GM19239 (cell line): Measurements from ENCODE around the gene RAB3B.
"Not testable (repeated sequence)": the region's sequence is repeated elsewhere in the genome, so short reads cannot be mapped to it uniquely, and the experiment has no call there.

Source experiments
- DNase-seq: peaks from one replicate; pipeline ENCODE4 v3.0.0; 2011; ENCODE audit warnings: low spot score; ENCODE audit not compliant: insufficient read length
- FAIRE-seq: peaks from 2 replicates; lab custom pipeline; 2011; peaks lifted over from hg19 to GRCh38; lab: Jason Lieb, UNC

Gene RAB3B

DNA sequence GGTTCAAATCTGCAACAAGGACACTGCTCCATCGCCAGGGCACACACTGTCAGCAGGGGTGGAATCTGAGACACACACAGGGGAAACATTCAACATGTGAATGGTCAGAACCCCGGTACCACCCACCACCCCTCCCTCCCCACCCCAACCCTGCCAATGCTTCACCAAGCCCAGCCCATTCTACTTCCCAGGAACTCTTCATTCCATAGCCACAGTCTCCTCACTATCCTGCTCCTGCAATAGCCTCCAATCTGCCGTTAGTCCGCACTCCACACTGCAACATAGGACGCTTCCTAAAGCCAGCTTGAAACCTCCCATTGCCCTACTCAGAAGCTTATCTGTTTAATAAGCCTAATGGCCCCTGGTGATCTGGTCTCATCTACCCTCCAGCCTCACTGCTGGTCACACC is 7.5 kb upstream of the RAB3B start:
- DNase-seq (no peak), FAIRE-seq (no peak)

DNA sequence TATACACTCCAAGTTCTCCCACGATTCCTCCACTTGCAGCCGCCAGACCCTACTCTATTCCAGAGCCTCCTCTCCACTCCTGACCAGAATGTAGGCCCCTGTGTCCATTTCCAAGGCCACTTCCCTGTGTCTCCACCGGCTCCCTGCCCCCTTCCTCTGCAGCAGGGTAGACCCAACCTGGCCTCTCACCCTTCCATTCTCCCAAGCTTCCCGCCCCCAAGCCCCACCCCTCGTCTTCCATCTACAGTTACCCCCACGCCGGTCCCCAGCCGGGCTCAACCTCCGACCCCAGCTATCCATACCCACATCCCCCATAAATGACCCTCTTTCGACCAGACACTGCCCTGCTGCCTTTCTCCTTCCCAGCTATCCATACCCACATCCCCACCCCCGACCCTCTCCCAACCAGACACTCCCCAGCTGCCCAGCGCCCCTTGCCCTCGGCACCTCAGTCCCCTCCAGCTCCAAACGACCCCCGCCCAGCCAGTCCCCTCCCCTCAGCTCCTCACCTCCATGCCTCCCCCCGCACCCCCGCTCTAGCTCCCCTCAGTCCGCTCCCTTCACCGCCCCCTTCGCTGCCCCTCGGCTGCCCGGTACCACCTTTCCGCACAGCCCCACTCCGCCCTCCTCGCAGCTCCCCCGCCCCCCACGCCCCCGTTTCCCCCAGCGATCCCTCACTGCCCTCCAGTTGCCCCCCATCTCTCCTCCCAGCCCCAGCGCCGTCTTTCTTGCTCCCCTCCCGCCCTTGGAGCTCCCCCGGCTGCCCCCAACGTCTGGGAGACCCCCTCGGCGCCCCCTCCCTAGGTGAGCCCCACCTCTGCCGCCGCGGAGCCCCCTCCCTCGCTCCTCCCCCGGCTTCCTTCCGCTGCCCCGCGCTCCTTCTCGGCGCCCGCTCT is 670 bp downstream of the RAB3B start:
- no peak for FAIRE-seq
- DNase-seq = no peak

DNA sequence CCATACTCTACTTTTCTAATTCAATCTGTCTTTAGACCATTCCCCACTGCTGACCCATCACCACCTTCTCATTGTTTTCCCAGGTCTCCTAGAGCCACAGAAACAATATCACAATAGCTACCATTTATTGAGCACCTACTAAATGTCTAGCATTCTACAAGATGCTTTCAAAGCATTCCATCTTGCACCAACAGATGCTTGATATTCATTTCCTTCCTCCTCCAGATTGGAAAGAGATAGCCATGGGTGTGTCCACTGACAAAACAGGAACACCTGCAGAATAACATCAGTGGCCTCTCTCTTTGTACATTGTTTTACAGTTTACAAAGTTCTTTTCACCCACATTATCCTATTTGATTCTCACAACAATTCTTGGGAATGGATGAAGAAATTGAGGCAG is 2.2 kb downstream of the RAB3B start:
- no peak for DNase-seq
- FAIRE-seq = no peak

DNA sequence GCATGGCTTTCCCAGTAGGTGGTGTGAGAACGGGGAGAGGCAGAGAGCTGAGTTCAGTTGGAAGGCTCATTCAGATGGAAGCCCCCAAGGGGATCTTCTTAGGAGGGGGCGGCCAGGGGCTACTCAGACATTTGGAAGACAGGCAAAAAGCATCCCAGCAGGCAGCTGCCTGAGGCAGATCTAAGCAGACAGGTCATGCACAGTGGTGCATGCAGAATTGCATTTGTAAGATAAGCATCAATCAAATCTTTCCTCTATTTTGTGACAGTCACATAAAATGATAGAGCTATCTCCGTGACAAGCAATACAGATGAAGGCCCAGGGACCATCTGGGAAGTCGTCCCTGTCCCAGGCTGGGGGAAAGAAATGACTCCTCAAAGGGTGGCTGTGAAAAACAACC is 3.8 kb downstream of the RAB3B start:
- DNase-seq = no peak
- no peak for FAIRE-seq

DNA sequence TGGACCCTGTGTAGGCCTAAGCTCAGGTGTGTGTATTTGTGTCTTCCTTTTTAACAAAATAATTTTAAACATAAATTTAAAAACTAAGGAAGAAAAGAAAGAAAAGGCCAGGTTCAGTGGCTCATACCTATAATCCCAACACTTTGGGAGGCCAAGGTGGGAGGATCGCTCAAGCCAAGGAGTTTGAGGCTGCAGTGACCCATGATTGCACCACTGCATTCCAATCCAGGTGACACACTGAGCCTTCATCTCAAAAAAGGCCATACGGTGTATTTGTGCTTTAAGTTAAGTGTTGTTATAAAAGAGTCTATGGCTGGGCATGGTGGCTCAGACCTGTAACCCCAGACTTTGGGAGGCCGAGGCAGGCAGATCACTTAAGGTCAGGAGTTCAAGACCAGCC is 8.3 kb downstream of the RAB3B start:
- FAIRE-seq (no peak), DNase-seq (no peak)

DNA sequence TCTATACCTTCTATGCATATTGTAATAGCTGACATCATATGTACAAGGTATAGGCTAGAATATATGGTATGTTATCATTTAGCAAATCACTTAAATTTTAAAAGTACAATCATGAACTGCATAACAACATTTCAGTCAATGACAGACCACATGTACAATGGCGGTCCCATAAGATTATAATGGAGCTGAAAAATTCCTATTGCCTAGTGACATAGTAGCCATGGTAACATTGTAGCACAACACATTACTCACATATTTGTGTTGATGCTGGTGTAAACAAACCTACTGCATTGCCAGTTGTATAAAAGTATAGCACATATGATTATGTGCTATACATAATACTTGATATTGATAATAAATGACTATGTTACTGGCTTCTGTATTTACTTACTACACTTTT is 8.9 kb downstream of the RAB3B start:
- no peak for FAIRE-seq
- no peak for DNase-seq

DNA sequence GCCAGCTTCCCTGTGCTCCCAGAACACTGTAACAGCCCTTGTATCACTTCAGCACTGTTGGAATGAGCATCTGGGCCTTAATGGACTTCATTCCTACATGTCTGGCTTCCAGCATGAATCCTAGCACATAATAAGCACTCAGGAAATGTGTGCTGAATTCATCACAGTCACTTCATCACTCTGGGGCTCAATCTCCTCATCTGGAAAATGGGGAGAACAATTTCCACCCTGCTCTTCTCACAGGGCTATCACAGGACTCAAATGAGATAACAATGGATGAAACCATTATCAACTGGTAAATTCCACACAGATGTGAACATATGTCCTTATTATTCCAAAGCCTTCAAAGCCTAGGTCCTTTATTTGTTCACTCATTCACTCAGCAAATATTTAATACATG is 12.4 kb downstream of the RAB3B start:
- no peak for FAIRE-seq
- DNase-seq = no peak

DNA sequence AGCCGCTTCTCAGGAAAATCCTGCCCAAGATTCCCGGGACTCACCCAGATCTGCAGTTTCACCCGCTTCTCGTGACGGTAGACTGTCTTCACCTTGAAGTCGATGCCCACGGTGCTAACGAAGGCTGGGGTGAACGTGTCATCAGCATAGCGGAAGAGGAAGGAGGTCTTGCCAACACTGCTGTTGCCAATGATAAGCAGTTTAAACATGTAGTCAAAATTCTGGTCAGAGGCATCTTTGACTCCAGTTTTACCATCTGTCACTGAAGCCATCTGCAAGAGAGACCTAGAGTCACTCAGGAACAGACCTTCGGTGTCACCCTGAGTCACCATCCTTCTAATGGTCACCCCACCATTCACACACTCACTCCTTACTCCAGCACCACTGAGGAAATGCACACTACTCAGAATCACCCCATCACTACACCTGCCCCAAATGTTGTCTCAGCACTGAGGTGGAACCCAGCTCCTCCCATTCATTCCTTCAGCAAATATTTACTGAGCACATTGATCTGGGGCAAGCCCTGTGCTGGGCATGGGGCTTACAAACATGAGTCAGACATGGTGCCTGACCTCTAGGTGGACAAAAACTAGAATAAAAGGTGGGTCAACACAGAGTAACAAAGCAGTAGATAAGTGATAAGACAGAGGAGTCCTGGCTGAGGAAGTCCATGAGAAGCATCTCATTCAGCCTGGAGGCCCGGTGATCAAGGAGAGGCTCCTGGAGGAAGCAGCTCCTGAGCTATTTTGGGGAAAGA is 13.5 kb downstream of the RAB3B start:
- FAIRE-seq = no peak
- DNase-seq = no peak

DNA sequence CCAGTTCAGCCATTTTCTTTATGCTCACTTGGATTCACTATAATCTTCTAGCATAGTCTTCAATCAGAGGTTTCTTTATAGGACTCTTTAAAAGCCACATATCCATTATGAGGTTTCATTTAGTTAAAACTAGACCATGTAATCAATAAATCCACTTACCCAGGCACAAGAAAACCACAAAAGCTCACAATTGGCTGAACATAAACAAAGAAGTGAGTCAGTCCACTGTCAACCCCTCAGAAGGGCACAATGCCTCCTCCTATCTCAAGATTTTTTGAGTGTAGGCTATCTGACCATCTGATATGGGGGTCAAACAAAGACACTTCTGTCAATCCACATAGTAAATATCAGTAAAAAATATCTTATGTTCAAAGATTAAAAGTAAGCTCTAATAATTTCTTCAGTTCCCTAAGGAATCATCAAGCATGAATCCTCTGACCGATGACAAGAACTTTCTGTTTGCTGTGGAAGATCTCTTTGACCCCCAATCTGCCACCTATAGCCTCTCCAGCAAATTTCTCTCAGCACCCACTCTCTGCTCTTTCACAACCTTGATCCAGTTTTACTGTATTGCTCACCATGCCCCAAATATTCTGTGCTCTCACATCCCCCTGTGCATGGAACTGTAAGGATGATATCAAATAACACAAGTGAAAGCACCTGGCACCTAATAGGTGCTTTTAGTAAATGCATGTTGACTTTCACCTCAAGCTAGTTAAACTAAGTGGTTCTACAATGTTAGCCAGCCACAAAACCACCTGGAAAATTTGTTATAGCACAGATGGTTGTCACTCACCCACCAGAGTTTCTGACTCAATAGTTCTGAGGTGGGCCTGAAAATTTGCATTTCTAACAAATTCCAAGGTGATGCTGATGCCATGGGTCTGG is 16.7 kb downstream of the RAB3B start:
- no peak for DNase-seq
- FAIRE-seq = no peak

DNA sequence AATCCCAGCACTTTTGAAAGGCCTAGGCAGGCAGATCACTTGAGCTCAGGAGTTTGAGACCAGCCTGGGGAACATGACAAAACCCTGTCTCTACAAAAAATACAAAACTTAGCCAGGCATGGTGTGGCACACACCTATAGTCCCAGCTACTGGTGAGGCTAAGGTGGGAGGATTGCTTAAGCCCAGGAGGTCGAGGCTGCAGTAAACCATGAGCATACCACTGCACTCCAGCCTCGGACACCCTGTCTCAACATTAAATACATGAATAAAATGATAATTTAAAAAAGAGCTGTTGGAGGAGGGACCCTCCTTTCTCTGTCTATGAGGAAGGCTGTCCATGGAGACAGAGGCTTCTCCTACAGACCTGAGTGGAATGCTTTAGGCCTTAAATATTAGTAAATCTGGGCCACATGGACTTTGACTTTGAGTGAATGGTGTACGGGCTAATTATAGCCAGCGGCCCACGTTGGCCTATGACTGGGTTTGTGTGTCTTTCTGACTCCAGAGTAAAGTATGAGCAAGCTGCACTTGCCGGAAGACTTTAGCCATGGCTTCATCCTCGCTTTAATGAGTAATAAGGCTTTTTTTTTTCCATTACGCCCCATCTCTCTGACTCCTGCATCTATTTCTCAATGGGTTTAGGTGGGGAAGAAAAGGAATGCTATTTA is 21.3 kb downstream of the RAB3B start:
- FAIRE-seq (no peak), DNase-seq (no peak)

DNA sequence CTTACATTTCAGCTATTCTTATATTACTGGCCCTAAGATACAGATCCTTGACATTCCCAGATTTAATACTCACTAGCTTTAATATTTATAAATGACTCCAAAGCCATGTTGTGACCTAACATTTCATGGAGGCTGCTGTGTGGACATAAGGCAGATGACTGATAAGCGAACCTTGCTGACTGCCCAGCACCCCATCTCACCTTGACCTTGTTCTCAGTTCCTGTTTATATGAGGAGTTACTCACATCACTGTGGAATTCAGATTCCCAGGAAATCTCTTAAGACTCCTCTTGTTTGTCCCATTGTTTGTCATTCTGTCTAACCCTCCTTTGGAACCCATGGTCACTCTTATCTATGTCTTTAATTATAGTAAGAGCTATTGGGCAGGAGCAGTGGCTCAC is 21.9 kb downstream of the RAB3B start:
- DNase-seq = no peak
- no peak for FAIRE-seq

DNA sequence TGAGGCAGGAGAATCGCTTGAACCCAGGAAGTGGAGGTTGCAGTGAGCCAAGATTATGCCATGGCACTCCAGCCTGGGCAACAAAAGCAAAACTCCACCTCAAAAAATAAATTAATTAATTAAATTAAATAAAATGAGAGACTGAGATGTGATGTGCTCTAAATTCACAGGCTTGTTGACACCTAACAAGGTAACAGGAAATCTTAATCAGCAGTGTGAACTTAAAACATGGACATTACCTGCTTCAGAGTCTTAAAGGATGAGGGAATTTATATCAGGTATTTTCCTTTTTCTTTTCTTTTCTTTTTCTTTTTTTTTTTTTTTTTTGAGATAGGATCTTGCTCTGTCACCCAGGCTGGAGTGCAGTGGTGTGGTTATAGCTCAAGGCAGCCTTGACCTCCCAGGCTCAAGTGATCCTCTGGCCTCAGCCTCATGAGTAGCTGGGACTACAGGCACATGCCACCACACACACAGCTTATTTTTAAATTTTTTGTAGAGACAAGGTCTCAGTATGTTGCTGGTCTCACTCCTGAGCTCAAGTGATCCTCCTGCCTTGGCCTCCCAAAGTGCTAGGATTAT is 23.2 kb downstream of the RAB3B start:
- not testable (repeated sequence) for DNase-seq, FAIRE-seq

DNA sequence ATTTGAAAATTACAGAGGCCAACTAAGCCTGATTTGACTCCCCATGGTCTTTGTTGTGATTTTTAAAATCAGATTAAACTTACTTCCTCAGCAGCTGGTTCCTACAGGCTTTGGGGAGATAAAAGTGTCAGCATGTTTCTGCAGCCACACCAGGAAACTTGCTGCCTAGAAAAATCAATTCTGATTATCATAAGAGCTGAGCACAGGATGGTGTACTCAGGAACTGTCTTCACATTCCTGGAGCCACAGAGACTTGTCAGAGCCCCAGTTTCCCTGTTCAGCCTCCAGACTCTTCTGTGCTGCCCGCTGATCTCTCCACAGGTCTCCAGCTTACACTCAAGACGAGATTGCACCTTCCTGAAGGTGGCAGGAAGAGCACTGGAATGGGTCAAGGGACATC is 23.9 kb downstream of the RAB3B start:
- FAIRE-seq (no peak), DNase-seq (no peak)

DNA sequence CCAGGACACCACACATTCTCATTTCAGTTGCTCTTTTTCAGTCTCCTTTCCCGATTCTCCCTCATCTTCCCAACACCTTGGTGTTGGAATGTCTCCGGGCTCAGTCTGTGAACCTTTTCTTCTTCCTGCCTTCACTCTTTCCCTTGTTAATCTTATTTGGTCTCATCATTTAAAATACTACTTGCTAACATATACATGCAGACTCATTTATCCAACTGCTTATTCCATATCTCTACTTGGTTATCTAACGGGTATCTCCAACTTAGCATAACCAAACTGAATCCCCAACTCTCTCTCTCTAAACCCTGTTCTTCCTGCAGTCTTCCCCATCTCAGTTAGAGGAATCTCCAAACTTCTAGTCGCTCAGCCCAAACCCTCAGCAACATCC is 26.2 kb downstream of the RAB3B start:
- DNase-seq (no peak), FAIRE-seq (no peak)

DNA sequence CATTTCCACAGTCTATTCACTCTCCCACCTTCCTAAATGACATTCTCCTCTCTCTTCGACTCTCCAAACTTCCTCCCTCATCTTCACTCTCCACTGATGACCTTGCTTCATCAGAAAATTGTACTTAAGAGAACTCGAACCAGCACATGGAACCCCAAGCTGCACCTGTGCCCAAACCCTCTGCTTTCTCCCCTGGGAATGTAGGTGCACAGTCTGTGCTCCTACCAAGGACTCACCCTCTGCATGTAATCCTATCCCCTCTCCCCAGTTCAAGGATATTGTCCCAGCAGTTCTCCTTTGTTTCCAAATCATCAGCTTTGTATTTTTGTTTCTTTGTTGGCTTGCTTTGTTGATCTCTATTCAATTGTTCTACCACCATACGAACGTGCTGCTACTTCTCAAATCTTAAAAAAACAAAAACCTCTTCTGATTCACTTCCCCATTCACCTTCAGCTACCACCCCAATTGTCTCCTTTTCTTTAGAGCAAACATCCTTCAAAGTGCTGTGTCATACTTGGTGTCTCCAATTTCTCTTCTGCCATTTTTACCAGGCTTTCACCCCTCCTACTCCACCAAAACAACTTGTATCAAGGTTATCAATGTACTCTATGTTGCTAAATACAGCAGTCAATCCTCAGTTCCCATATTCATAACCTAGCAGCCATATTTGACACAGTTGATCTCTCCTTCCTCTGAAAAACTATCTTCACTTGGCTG is 26.8 kb downstream of the RAB3B start:
- FAIRE-seq (no peak), DNase-seq (no peak)

DNA sequence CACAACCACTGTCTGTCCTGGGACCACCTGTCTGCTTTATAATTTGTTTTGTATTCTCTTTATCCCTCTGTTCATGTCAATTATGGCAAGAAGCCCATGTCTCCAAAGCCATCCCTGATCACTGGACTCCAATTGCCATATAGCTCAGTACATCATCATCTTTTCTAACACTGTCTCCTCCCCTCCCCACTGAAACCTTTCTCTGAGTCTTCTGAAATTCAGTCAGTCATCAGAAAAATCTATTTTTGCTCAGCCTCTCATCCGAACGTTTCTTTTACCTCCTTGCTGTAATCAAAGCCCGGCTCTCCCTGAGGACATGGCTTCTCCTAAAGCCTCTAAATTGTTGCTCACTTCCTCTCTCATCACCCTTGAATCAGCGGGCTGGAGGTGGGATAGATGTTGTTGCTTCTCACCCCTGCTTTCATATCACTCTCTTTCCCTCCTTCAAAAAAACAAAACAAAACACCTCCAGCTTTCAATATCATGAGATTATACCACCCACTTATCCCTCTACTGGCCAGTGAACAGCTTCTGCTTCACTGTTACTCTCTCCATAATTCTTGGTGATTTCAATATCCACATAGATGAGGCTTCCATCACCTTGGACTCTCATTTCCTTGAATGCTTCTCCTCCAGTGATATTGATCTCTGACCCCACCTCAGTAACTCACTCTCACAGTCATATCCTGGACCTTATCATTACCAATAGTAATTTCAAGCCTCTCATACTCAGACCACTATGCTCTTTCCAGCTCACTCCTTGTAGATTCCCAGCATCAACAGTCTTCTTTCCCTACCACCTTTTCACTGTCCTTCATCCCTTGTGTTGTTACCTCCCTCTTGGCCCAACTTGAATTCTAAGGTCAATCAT is 27.8 kb downstream of the RAB3B start:
- DNase-seq = no peak
- FAIRE-seq = no peak

DNA sequence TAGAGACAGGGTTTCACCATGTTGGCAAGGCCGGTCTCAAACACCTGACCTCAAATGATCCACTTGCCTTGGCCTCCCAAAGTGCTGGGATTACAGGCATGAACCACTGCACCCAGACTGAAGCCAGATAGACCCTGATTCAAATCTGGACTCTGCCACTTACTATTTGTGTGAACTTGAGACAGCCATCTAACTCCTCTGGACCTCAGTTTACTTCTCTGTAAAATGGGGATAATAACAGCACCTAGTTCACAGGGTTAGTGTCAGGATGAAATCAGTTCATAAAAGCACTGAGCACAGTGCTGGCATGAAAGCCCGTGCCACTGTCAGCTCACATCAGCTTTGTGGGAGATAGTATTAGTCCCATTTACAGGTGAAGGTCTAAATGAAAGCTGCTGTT is 28.5 kb downstream of the RAB3B start:
- no peak for FAIRE-seq
- no peak for DNase-seq

DNA sequence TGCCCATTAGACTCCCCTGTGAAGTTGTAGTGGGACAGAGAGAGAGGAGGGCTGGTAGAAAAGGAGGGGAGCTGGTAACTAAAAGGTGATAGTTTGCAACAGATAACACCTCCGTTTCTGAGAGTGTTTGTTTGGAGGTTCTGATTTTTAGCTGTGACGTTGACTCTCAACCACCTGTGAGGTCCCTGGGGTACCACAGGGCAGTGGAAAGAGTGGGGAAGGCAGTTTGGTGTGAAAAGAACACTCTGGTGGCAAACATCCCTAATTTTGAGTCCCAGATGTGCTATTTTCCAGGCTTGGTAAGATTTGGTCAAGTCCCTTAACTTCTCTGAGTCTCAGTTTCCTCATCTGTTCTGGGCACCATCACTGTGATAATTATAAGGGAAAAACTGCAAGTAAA is 29.3 kb downstream of the RAB3B start:
- FAIRE-seq = no peak
- no peak for DNase-seq
